K562 (cell line): ENCODE measurements around the gene HAP1. TPM values are rescaled to one million over a fixed set of nuclear protein-coding genes. Genes with fewer than 3 reads are reported as not detected.
A peak's percentile ranks its signal among the peaks of the same experiment; 100 is the strongest.

Experiments used
- BHLHE40 ChIP-seq: IDR thresholded peaks from 2 replicates; pipeline ENCODE4 v1.6.1; 2011; ENCODE audit warnings: low read length, improper control_type of control experiment
- CHD4 ChIP-seq: fragments of 200-600 bp; sonication (generic); IDR thresholded peaks from 3 replicates; pipeline ENCODE4 v1.6.1; 2012; ENCODE audit warnings: low read depth, mild to moderate bottlenecking, mixed read lengths, low read length, inconsistent platforms; ENCODE audit not compliant: insufficient read depth, insufficient replicate concordance, poor library complexity, severe bottlenecking
- ETS1 ChIP-seq: conservative IDR thresholded peaks from 2 replicates; pipeline ENCODE4 v1.6.1; 2011; ENCODE audit warnings: low read depth, mild to moderate bottlenecking, low read length; ENCODE audit not compliant: control insufficient read depth
- FOXM1 ChIP-seq, 2 experiments: fragments of 450-650 bp in 1 of 2; sonication (generic) in 1 of 2; formaldehyde crosslinking in 1 of 2; IDR thresholded peaks; 2 replicates each; pipeline versions ENCODE4 v1.6.1 to v1.9.0; 2017 to 2022; ENCODE audit warnings: low read depth in 2 of 2, mild to moderate bottlenecking in 2 of 2, missing genetic modification reagents in 1 of 2, moderate library complexity in 1 of 2
- HDAC3 ChIP-seq: fragments of 450-650 bp; IDR thresholded peaks from 2 replicates; pipeline ENCODE4 v1.6.1; 2018; ENCODE audit warnings: borderline replicate concordance, mild to moderate bottlenecking, moderate library complexity; ENCODE audit not compliant: partially characterized antibody
- JUND ChIP-seq, 2 experiments: IDR thresholded peaks; 2 replicates in 1 of 2; 3 replicates in 1 of 2; pipeline ENCODE4 v1.6.1; 2011; ENCODE audit warnings: borderline replicate concordance in 2 of 2, low read depth in 2 of 2, low read length in 2 of 2, improper control_type of control experiment in 1 of 2, missing biosample characterization in 1 of 2, missing genetic modification characterization in 1 of 2, missing genetic modification reagents in 1 of 2
- MTA1 ChIP-seq: fragments of 450-650 bp; IDR thresholded peaks from 2 replicates; pipeline ENCODE4 v1.6.1; 2017; ENCODE audit warnings: borderline replicate concordance
- NEUROD1 ChIP-seq: fragments of 150-350 bp; IDR thresholded peaks from 2 replicates; pipeline ENCODE4 v1.6.1; 2014; ENCODE audit warnings: borderline replicate concordance, low read length, low read depth; ENCODE audit not compliant: partially characterized antibody
- NR2F6 ChIP-seq: fragments of 450-650 bp; formaldehyde crosslinking; IDR thresholded peaks from 2 replicates; pipeline ENCODE4 v1.4.0; 2020; ENCODE audit warnings: mild to moderate bottlenecking
- RAD21 ChIP-seq, 2 experiments: fragments of 250-450 bp in 1 of 2; fragments of 450-650 bp in 1 of 2; sonication (Bioruptor Pico) in 1 of 2; formaldehyde crosslinking in 1 of 2; IDR thresholded peaks in 1 of 2; conservative IDR thresholded peaks in 1 of 2; 2 replicates each; pipeline versions ENCODE4 v1.4.0 to v1.8.0; 2020 to 2022; ENCODE audit warnings: mild to moderate bottlenecking in 2 of 2, moderate library complexity in 1 of 2
- SP2 ChIP-seq: IDR thresholded peaks from 2 replicates; pipeline ENCODE4 v1.6.1; 2011; ENCODE audit warnings: mild to moderate bottlenecking, low read depth, low read length, moderate library complexity; ENCODE audit not compliant: poor library complexity, severe bottlenecking; ENCODE audit errors: extremely low read depth
- ZBTB33 ChIP-seq: sonication (generic); formaldehyde crosslinking; IDR thresholded peaks from 2 replicates; pipeline ENCODE4 v1.8.1; 2023; ENCODE audit warnings: mild to moderate bottlenecking, missing genetic modification reagents
- ZEB2 ChIP-seq: fragments of 450-650 bp; IDR thresholded peaks from 2 replicates; pipeline ENCODE4 v1.6.1; 2016
- ZMIZ1 ChIP-seq, 2 experiments: fragments of 150-350 bp in 1 of 2; IDR thresholded peaks; 2 replicates each; pipeline ENCODE4 v1.6.1; 2012 to 2016; ENCODE audit warnings: low read depth in 2 of 2, low read length in 2 of 2, mild to moderate bottlenecking in 1 of 2, moderate library complexity in 1 of 2
- ZNF445 ChIP-seq: fragments of 250-450 bp; sonication (Bioruptor Pico); IDR thresholded peaks from 2 replicates; pipeline ENCODE4 v1.4.0; 2020; ENCODE audit warnings: low read depth, mild to moderate bottlenecking, moderate library complexity
- ZNF583 ChIP-seq: fragments of 250-450 bp; sonication (Bioruptor Pico); IDR thresholded peaks from 2 replicates; pipeline ENCODE4 v1.4.0; 2020
- ZNF668 ChIP-seq: fragments of 250-450 bp; sonication (Bioruptor Pico); IDR thresholded peaks from 2 replicates; pipeline ENCODE4 v1.8.0; 2022; ENCODE audit warnings: mild to moderate bottlenecking, inconsistent platforms
- polyA plus RNA-seq, 8 experiments: library from polyadenylated mRNA; depleted of rRNA in 4 of 8; stranded (reverse) in 5 of 8; unstranded in 3 of 8; fragments of >200 nt; fragmentation: Nextera tagmentation in 2 of 8; fragmentation: Illumina TruSeq in 1 of 8; extraction: Ambion mirVana in 2 of 8; extraction: Trizol in 1 of 8; gene quantifications; 2 replicates each; pipeline versions ENCODE4 v1.2.1 to v1.2.3, GENCODE V29; 2011 to 2014; ENCODE audit warnings: inconsistent platforms in 1 of 8, missing spikeins in 1 of 8
- total RNA-seq, 7 experiments: library from RNA; depleted of rRNA in 6 of 7; stranded (reverse); fragments of >200 nt in 6 of 7; fragmentation: Illumina TruSeq in 2 of 7; extraction: Trizol in 2 of 7; gene quantifications; 2 replicates each; pipeline versions ENCODE4 v1.2.1 to v1.2.3, GENCODE V29; 2011 to 2021; ENCODE audit warnings: low replicate concordance in 1 of 7

The HAP1 gene
- total and polyA plus RNA-seq, 9 of the 15 experiments (the other 6 are each of a cell fraction or from before 2014, with no cell fraction given): under 0.01 to 0.09 (median 0.04) TPM; not detected in 6

GRCh38 chr17:41678907-41679739 is 55.3 kb downstream of the HAP1 start (continued):
- no peak for TF ChIP-seq ETS1
- TF ChIP-seq HDAC3: peak; percentile 65
- peak; percentile 59 for TF ChIP-seq BHLHE40
- TF ChIP-seq ZMIZ1 (IDR thresholded peaks at IDR 0.05; ENCODE audit: low read depth in 2 of 2, low read length in 2 of 2): peak in 1 of 2 experiments; percentile 86; a peak in 1 of 4 replicates
- no peak for TF ChIP-seq MTA1
- TF ChIP-seq NR2F6 (CRISPR knock-in tag): no peak
- TF ChIP-seq JUND (IDR thresholded peaks at IDR 0.05; ENCODE audit: borderline replicate concordance, low read depth, low read length): peak; percentile 89
- TF ChIP-seq JUND (tag; IDR thresholded peaks at IDR 0.05; ENCODE audit: borderline replicate concordance, low read depth, low read length): peak; percentile 63; the same call in 1 of the 3 replicates
- TF ChIP-seq CHD4: no peak
- TF ChIP-seq ZEB2: peak; percentile 95
- no peak; the same call in 1 of the 2 replicates for TF ChIP-seq FOXM1 (IDR thresholded peaks at IDR 0.05; ENCODE audit: low read depth)
- no peak for TF ChIP-seq FOXM1 (CRISPR knock-in tag; IDR thresholded peaks at IDR 0.05; ENCODE audit: low read depth)
- peak; percentile 29 for TF ChIP-seq NEUROD1
- no peak for TF ChIP-seq ZNF445 (CRISPR knock-in tag)
- TF ChIP-seq RAD21 (CRISPR knock-in tag; conservative IDR thresholded peaks at IDR 0.05 in 1 of 2, IDR thresholded peaks at IDR 0.05 in 1 of 2): peak; percentile 45 to 67; a peak in 3 of 4 replicates
- TF ChIP-seq ZBTB33 (CRISPR knock-in tag): no peak
- no peak for TF ChIP-seq ZNF668 (CRISPR knock-in tag)
- no peak for TF ChIP-seq SP2
- no peak for TF ChIP-seq ZNF583 (CRISPR knock-in tag)
